Measurements from ENCODE around the gene TRIM36.

The TRIM36 gene

GRCh38 chr5:115170134-115170928 lies 623 bp upstream of the TRIM36 start:
- Histone ChIP-seq H4K20me1 (peaks cover 14% of the 10 kb centered on the region), H3K9ac (no peak overlapping the region), H3K9me3 (peaks cover 29% of the 10 kb centered on the region), H3K4me2 (peak overlapping the region; percentile 99), H3K4me3 (peak overlapping the region; percentile 79), H3K36me3 (no peaks in the 10 kb centered on the region), H3K4me1 (peaks cover 16% of the 10 kb centered on the region), H3K27me3 (peaks cover 67% of the 10 kb centered on the region), H3K27ac (no peak overlapping the region)
- no peak for TF ChIP-seq Cebpa-rat (IDR thresholded peaks at IDR 0.05)

- Histone ChIP-seq H3K4me2 (peak overlapping the region; percentile 99), H3K36me3 (no peaks in the 10 kb centered on the region), H3K4me1 (peaks cover 16% of the 10 kb centered on the region), H3K9ac (peak overlapping the region; percentile 21; the same call in 1 of the 2 replicates), H3K4me3 (peak overlapping the region; percentile 79), H3K9me3 (peaks cover 40% of the 10 kb centered on the region), H4K20me1 (peaks cover 14% of the 10 kb centered on the region), H3K27ac (no peak overlapping the region), H3K27me3 (peaks cover 67% of the 10 kb centered on the region)
- no peak for TF ChIP-seq Cebpa-rat (IDR thresholded peaks at IDR 0.05)
These were observed 750 bp downstream of the TRIM36 start for GRCh38 chr5:115168829-115169486.

GRCh38 chr5:115166744-115167393 lies 2.8 kb downstream of the TRIM36 start:
- Histone ChIP-seq H3K9ac (no peak overlapping the region), H3K4me3 (no peak overlapping the region), H3K4me1 (peaks cover 16% of the 10 kb centered on the region), H4K20me1 (peaks cover 14% of the 10 kb centered on the region), H3K27ac (no peak overlapping the region), H3K9me3 (peaks cover 40% of the 10 kb centered on the region), H3K27me3 (peaks cover 51% of the 10 kb centered on the region), H3K36me3 (no peaks in the 10 kb centered on the region), H3K4me2 (no peak overlapping the region)
- no peak for TF ChIP-seq Cebpa-rat (IDR thresholded peaks at IDR 0.05)

- Histone ChIP-seq H4K20me1 (peaks cover 6% of the 10 kb centered on the region), H3K36me3 (no peaks in the 10 kb centered on the region), H3K4me2 (no peak overlapping the region), H3K4me1 (peaks cover 12% of the 10 kb centered on the region), H3K27me3 (peaks cover 40% of the 10 kb centered on the region), H3K9ac (no peak overlapping the region), H3K9me3 (peaks cover 40% of the 10 kb centered on the region), H3K4me3 (no peak overlapping the region), H3K27ac (no peak overlapping the region)
- no peak for TF ChIP-seq Cebpa-rat (IDR thresholded peaks at IDR 0.05)
These were observed 3.9 kb downstream of the TRIM36 start for GRCh38 chr5:115165790-115166189.

GRCh38 chr5:115160975-115161475 lies 8.7 kb downstream of the TRIM36 start:
- no peak for TF ChIP-seq Cebpa-rat (IDR thresholded peaks at IDR 0.05)
- H3K9ac ChIP-seq, result no peak overlapping the region
- no peaks in the 10 kb centered on the region for H3K4me1 ChIP-seq
- peaks cover 22% of the 10 kb centered on the region for H3K9me3 ChIP-seq
- H3K27ac ChIP-seq, result no peak overlapping the region
- no peaks in the 10 kb centered on the region for H4K20me1 ChIP-seq
- no peaks in the 10 kb centered on the region for H3K27me3 ChIP-seq
- H3K4me2 ChIP-seq, result no peak overlapping the region
- no peak overlapping the region for H3K4me3 ChIP-seq
- H3K36me3 ChIP-seq, result no peaks in the 10 kb centered on the region

- TF ChIP-seq Cebpa-rat (IDR thresholded peaks at IDR 0.05), result no peak
- Histone ChIP-seq H3K36me3 (no peaks in the 10 kb centered on the region), H3K4me1 (peaks cover 6% of the 10 kb centered on the region; the same call in 1 of the 2 replicates), H3K9ac (no peak overlapping the region), H3K4me2 (peak overlapping the region; percentile 4; the same call in 1 of the 2 replicates), H3K27me3 (no peaks in the 10 kb centered on the region), H3K9me3 (peaks cover 23% of the 10 kb centered on the region), H3K27ac (no peak overlapping the region), H4K20me1 (no peaks in the 10 kb centered on the region), H3K4me3 (no peak overlapping the region)
These were observed 18.4 kb downstream of the TRIM36 start for GRCh38 chr5:115151208-115151805.

GRCh38 chr5:115150512-115150911 lies 19.2 kb downstream of the TRIM36 start:
- Histone ChIP-seq H3K9me3 (peaks cover 18% of the 10 kb centered on the region), H4K20me1 (no peaks in the 10 kb centered on the region), H3K4me1 (peaks cover 6% of the 10 kb centered on the region; the same call in 1 of the 2 replicates), H3K27ac (no peak overlapping the region), H3K4me3 (no peak overlapping the region), H3K27me3 (no peaks in the 10 kb centered on the region), H3K9ac (no peak overlapping the region), H3K36me3 (no peaks in the 10 kb centered on the region), H3K4me2 (no peak overlapping the region)
- no peak for TF ChIP-seq Cebpa-rat (IDR thresholded peaks at IDR 0.05)

- peaks cover 4% of the 10 kb centered on the region; the same call in 1 of the 2 replicates for H3K9me3 ChIP-seq
- H3K27me3 ChIP-seq, result no peaks in the 10 kb centered on the region
- no peaks in the 10 kb centered on the region for H4K20me1 ChIP-seq
- H3K27ac ChIP-seq, result no peak overlapping the region
- H3K4me3 ChIP-seq, result no peak overlapping the region
- no peak for TF ChIP-seq Cebpa-rat (IDR thresholded peaks at IDR 0.05)
- H3K4me1 ChIP-seq, result peaks cover 6% of the 10 kb centered on the region; the same call in 1 of the 2 replicates
- no peak overlapping the region for H3K4me2 ChIP-seq
- no peak overlapping the region for H3K9ac ChIP-seq
- H3K36me3 ChIP-seq, result no peaks in the 10 kb centered on the region
These were observed 22.7 kb downstream of the TRIM36 start for GRCh38 chr5:115147052-115147451.

GRCh38 chr5:115136294-115136693 lies 33.4 kb downstream of the TRIM36 start:
- no peak overlapping the region for H3K9ac ChIP-seq
- H3K4me2 ChIP-seq, result no peak overlapping the region

More at GRCh38 chr5:115136294-115136693, 33.4 kb downstream of the TRIM36 start:
- Histone ChIP-seq H3K36me3 (no peaks in the 10 kb centered on the region), H3K9me3 (no peaks in the 10 kb centered on the region), H3K27me3 (no peaks in the 10 kb centered on the region), H3K4me1 (peaks cover 10% of the 10 kb centered on the region; the same call in 1 of the 2 replicates), H4K20me1 (no peaks in the 10 kb centered on the region), H3K27ac (no peak overlapping the region), H3K4me3 (no peak overlapping the region)
- no peak for TF ChIP-seq Cebpa-rat (IDR thresholded peaks at IDR 0.05)

All from BLaER1 (cell line).